ENCODE results near the gene EDC4. TPM values are rescaled to one million over a fixed set of nuclear protein-coding genes. Genes with fewer than 3 reads are reported as not detected.

EDC4 gene
- polyA plus RNA-seq, 1 donor from 2014 or later: 66.0 TPM

DNA sequence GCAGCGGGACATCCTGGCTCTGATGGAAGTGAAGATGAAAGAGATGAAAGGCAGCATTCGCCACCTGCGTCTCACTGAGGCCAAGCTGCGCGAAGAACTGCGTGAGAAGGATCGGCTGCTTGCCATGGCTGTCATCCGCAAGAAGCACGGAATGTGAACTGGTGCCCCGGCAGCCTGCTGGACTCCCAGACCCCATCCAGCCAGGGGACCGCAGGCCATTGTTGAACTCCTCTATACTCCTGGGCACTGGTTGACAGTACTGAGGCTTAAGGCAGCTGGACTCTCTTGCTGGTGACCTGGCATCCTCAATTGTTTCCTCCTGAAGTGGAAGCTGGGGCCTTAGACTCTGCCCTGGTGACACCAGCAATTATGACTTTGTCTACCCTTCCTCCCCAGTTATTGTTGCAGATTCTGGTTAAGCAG is 29.5 kb upstream of the EDC4 start:
- H3K9ac ChIP-seq (ENCODE audit: low read length): peak overlapping the region; percentile 96
- TF ChIP-seq MXI1 (conservative IDR thresholded peaks at IDR 0.05; ENCODE audit: poor library complexity, severe bottlenecking) (peak; percentile 11), EZH2 (IDR thresholded peaks at IDR 0.05; ENCODE audit: borderline replicate concordance, insufficient read depth, low read length, poor library complexity, severe bottlenecking) (no peak), SMC3 (conservative IDR thresholded peaks at IDR 0.05; ENCODE audit: poor library complexity) (peak; percentile 8)
- TF ChIP-seq, protein P1, sequence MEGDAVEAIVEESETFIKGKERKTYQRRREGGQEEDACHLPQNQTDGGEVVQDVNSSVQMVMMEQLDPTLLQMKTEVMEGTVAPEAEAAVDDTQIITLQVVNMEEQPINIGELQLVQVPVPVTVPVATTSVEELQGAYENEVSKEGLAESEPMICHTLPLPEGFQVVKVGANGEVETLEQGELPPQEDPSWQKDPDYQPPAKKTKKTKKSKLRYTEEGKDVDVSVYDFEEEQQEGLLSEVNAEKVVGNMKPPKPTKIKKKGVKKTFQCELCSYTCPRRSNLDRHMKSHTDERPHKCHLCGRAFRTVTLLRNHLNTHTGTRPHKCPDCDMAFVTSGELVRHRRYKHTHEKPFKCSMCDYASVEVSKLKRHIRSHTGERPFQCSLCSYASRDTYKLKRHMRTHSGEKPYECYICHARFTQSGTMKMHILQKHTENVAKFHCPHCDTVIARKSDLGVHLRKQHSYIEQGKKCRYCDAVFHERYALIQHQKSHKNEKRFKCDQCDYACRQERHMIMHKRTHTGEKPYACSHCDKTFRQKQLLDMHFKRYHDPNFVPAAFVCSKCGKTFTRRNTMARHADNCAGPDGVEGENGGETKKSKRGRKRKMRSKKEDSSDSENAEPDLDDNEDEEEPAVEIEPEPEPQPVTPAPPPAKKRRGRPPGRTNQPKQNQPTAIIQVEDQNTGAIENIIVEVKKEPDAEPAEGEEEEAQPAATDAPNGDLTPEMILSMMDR (IDR thresholded peaks at IDR 0.05; ENCODE audit: poor library complexity, severe bottlenecking): no peak
- H3K27me3 ChIP-seq (ENCODE audit: insufficient read depth, low read depth, low read length): no peaks in the 10 kb centered on the region
- peaks cover 40% of the 10 kb centered on the region for H3K79me2 ChIP-seq (replicated peaks; ENCODE audit: insufficient read depth, low read length)
- H3K36me3 ChIP-seq (ENCODE audit: insufficient read depth, low read length): no peaks in the 10 kb centered on the region
- H3K4me2 ChIP-seq (ENCODE audit: low read length): peak overlapping the region; percentile 79
- H3F3A ChIP-seq (ENCODE audit: insufficient read depth, low read length, poor library complexity, severe bottlenecking): no peaks in the 10 kb centered on the region
- peak overlapping the region; percentile 97 for H3K27ac ChIP-seq (ENCODE audit: low read length)
- H3K9me3 ChIP-seq (ENCODE audit: low read length): no peaks in the 10 kb centered on the region
- no peaks in the 10 kb centered on the region for H3K9me2 ChIP-seq (ENCODE audit: insufficient read depth, low read length)
- peak overlapping the region; percentile 97 for H3K4me3 ChIP-seq (ENCODE audit: low read length)
- no peak overlapping the region for H2AFZ ChIP-seq (ENCODE audit: low read depth, low read length)
- no peaks in the 10 kb centered on the region for H4K20me1 ChIP-seq (ENCODE audit: insufficient read depth)

DNA sequence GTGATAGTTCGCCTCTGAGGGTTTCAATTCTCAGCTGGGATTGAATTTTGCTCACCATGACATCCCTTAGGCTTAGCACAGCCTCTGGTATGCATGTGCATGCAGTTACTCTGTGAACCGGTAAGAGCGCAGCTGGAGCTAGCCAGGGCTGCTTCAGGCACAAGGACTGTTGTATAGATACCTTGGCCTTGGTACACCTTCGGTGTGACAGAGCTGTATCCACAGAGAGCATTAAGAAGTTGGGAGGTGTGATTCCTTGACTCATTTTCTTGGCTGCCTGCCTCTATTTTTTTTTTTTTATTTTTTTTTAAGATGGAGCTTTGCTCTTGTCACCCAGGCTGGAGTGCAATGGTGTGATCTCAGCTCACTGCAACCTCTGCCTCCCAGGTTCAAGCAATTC is 28.4 kb upstream of the EDC4 start:
- Histone ChIP-seq H3K79me2 (replicated peaks; ENCODE audit: insufficient read depth, low read length) (peaks cover 46% of the 10 kb centered on the region), H3K27ac (ENCODE audit: low read length) (no peak overlapping the region), H3F3A (ENCODE audit: insufficient read depth, low read length, poor library complexity, severe bottlenecking) (no peaks in the 10 kb centered on the region), H3K4me2 (ENCODE audit: low read length) (peak overlapping the region; percentile 79), H3K4me3 (ENCODE audit: low read length) (peak overlapping the region; percentile 97), H3K9me2 (ENCODE audit: insufficient read depth, low read length) (no peaks in the 10 kb centered on the region), H4K20me1 (ENCODE audit: insufficient read depth) (no peaks in the 10 kb centered on the region), H3K9me3 (ENCODE audit: low read length) (no peaks in the 10 kb centered on the region), H3K27me3 (ENCODE audit: insufficient read depth, low read depth, low read length) (no peaks in the 10 kb centered on the region), H3K36me3 (ENCODE audit: insufficient read depth, low read length) (no peaks in the 10 kb centered on the region), H2AFZ (ENCODE audit: low read depth, low read length) (no peak overlapping the region), H3K9ac (ENCODE audit: low read length) (peak overlapping the region; percentile 96)
- TF ChIP-seq EZH2 (IDR thresholded peaks at IDR 0.05; ENCODE audit: borderline replicate concordance, insufficient read depth, low read length, poor library complexity, severe bottlenecking): no peak
- TF ChIP-seq SMC3 (conservative IDR thresholded peaks at IDR 0.05; ENCODE audit: poor library complexity): no peak
- TF ChIP-seq POLR2AphosphoS5 (IDR thresholded peaks at IDR 0.05): no peak
- TF ChIP-seq, protein P2, sequence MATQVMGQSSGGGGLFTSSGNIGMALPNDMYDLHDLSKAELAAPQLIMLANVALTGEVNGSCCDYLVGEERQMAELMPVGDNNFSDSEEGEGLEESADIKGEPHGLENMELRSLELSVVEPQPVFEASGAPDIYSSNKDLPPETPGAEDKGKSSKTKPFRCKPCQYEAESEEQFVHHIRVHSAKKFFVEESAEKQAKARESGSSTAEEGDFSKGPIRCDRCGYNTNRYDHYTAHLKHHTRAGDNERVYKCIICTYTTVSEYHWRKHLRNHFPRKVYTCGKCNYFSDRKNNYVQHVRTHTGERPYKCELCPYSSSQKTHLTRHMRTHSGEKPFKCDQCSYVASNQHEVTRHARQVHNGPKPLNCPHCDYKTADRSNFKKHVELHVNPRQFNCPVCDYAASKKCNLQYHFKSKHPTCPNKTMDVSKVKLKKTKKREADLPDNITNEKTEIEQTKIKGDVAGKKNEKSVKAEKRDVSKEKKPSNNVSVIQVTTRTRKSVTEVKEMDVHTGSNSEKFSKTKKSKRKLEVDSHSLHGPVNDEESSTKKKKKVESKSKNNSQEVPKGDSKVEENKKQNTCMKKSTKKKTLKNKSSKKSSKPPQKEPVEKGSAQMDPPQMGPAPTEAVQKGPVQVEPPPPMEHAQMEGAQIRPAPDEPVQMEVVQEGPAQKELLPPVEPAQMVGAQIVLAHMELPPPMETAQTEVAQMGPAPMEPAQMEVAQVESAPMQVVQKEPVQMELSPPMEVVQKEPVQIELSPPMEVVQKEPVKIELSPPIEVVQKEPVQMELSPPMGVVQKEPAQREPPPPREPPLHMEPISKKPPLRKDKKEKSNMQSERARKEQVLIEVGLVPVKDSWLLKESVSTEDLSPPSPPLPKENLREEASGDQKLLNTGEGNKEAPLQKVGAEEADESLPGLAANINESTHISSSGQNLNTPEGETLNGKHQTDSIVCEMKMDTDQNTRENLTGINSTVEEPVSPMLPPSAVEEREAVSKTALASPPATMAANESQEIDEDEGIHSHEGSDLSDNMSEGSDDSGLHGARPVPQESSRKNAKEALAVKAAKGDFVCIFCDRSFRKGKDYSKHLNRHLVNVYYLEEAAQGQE (IDR thresholded peaks at IDR 0.05; ENCODE audit: borderline replicate concordance): no peak
- TF ChIP-seq RAD21 (conservative IDR thresholded peaks at IDR 0.05): no peak
- no peak for TF ChIP-seq TAF1 (IDR thresholded peaks at IDR 0.05; ENCODE audit: low read depth)
- TF ChIP-seq, protein P1 (IDR thresholded peaks at IDR 0.05; ENCODE audit: poor library complexity, severe bottlenecking): no peak
- TF ChIP-seq MXI1 (conservative IDR thresholded peaks at IDR 0.05; ENCODE audit: poor library complexity, severe bottlenecking): no peak
- TF ChIP-seq EP300 (conservative IDR thresholded peaks at IDR 0.05; ENCODE audit: poor library complexity, severe bottlenecking): no peak

Measured in neural cell (in vitro differentiated cells).